ENCODE measurements around the gene DTNA.

GRCh38 chr18:34915046-34915445 is 204.9 kb downstream of the DTNA start:
- TF ChIP-seq CTCF (IDR thresholded peaks at IDR 0.05) (no peak), POLR2AphosphoS5 (IDR thresholded peaks at IDR 0.05; ENCODE audit: low read depth, low read length) (no peak)

All from Panc1 (cell line).